Islet of Langerhans (tissue), 1 donor: Measurements from ENCODE around the gene RNU6-9.
"Not testable (repeated sequence)": the region's sequence is repeated elsewhere in the genome, so short reads cannot be mapped to it uniquely, and the experiment has no call there.

ENCODE experiments used
- FAIRE-seq: peaks from one replicate; lab custom pipeline; 2011; peaks lifted over from hg19 to GRCh38; lab: Jason Lieb, UNC

RNU6-9 gene

DNA sequence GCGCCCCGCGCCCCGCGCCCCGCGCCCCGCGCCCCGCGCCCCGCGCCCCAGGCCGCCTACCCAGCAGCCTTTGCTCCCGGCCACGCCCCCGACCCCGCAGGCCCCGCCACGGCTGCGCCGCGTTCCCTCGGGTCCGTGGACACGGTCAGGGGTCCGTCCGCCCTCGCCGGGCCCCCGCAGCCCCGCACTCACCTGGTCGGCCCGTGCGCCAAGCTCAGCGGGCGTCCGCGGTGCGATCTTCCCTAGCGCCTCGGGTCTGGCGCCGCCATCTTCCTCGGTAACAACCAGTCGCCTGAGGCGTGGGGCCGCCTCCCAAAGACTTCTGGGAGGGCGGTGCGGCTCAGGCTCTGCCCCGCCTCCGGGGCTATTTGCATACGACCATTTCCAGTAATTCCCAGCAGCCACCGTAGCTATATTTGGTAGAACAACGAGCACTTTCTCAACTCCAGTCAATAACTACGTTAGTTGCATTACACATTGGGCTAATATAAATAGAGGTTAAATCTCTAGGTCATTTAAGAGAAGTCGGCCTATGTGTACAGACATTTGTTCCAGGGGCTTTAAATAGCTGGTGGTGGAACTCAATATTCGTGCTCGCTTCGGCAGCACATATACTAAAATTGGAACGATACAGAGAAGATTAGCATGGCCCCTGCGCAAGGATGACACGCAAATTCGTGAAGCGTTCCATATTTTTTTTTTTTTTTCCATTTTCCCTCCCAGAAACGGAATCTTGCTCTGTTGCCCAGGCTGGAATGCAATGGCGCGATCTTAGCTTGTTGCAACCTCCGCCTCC lies at the start of gene RNU6-9, which contains the start of gene MED16:
Gene RNU6-9, plus strand, starts transcription at position 591 of the 796 bp plus-strand sequence.
Gene MED16, minus strand, starts transcription at position 294 of the 796 bp plus-strand sequence. CDS start 2,056 bp downstream, outside the sequence.
- FAIRE-seq: peak; percentile 80

DNA sequence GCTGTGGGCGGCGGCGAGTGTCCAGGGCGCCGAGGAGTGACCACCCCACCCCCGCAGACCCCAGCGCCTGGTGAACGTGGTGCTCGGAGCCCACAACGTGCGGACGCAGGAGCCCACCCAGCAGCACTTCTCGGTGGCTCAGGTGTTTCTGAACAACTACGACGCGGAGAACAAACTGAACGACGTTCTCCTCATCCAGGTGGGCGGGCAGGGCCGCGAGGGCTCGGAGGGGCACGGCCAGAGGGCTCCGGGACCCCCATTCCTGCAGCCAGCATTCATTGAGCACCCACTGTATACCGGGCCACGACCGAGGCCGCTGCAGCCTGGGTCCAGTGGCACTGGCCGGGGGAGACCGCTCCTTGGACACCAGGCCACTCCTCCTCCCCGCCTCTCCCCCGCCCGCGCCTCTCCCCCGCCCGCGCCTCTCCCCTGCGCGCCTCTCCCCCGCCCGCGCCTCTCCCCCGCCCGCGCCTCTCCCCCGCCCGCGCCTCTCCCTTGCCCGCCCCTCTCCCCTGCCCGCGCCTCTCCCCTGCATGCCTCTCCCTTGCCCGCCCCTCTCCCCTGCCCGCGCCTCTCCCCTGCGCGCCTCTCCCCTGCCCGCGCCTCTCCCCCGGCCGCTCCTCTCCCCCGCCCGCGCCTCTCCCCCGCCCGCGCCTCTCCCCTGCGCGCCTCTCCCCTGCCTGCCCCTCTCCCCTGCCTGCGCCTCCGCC lies 49.3 kb upstream of the RNU6-9 start:
- no peak for FAIRE-seq

GRCh38 chr19:844546-844971 lies 48.7 kb upstream of the RNU6-9 start:
- no peak for FAIRE-seq

GRCh38 chr19:845707-846521 lies 47.4 kb upstream of the RNU6-9 start:
- FAIRE-seq: no peak

- no peak for FAIRE-seq
These were observed 44.8 kb upstream of the RNU6-9 start for GRCh38 chr19:848386-848921.

DNA sequence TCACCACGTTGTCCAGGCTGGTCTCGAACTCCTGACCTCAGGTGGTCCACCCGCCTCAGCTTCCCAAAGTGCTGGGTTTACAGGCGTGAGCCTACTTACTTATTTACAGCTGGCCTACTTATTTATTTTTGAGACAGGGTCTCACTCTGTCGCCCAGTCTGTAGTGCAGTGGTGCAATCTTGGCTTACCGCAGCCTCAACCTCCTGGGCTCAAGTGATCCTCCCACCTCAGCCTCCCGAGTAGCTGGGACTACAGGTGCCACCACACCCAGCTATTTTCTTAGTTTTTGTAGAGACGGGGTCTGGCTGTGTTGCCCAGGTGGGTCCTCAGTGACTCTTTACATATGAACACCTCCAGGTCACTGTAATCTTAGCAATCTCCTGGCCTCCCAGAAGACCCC lies 44.1 kb upstream of the RNU6-9 start:
- FAIRE-seq: not testable (repeated sequence)

DNA sequence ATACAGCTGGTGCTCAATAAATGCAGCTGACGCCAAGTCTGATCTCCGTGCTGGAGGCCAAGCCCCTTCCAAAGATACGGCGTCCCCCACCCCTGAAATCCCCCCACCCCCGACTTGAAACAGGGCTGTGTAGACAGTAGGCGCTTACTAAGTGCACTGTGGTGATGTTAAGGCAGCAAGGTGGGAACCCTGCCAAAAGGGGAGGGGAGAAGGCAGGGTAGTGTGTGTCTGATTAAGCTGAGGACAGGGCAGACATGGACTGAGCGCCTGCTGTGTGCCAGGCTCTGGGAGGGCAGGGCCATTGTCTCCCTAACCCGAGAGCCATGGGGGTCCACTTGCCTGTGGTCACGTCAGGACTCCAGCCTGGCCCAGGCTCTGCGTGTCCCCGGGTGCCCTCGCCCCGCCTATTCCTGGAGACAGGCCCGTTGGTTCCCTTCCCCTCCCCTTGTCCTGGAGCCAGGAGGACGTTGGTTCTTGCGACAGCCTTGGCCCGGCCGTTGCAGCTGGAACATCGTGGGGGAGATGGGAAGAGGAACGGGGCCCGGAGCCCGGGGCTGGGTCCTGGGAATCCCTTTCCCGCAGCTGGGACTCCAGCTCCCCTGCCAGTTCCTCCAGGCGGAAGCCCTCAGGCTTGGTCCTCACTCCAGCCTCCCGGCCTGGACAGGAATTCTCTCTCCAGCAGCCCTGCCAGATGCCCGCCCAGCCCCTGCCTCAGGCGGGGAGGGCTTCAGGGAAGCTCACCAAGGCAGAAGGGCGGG lies 42.9 kb upstream of the RNU6-9 start:
- no peak for FAIRE-seq

- FAIRE-seq: no peak
These were observed 42.3 kb upstream of the RNU6-9 start for GRCh38 chr19:850979-851335.

DNA sequence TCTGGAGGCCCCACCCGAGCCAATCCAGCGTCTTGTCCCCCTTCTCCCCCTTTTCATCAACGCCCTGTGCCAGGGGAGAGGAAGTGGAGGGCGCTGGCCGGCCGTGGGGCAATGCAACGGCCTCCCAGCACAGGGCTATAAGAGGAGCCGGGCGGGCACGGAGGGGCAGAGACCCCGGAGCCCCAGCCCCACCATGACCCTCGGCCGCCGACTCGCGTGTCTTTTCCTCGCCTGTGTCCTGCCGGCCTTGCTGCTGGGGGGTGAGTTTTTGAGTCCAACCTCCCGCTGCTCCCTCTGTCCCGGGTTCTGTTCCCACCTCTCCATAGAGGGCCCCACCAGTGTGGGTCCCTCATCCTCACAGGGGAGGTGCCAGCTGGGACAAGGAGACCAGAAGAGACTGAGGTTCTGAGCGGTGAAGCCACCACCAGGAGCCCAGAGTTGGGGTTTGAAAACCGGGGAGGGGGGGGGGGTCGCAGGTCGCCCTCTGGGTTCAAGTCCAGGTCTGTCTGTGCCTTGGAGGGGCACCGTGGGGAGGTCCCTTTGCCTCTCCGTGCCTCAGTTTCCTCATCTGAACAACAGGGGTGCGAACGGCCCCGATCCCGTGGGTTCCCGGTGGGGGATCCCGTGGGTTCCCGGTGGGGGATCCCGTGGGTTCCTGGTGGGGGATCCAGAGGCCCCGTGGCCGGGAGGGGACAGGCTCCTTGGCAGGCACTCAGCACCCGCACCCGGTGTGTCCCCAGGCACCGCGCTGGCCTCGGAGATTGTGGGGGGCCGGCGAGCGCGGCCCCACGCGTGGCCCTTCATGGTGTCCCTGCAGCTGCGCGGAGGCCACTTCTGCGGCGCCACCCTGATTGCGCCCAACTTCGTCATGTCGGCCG lies 40.9 kb upstream of the RNU6-9 start, which contains the start of gene ELANE:
Gene ELANE, plus strand, starts transcription at position 168 of the 878 bp plus-strand sequence. Its CDS starts 26 bp downstream, at position 194.
- FAIRE-seq: no peak

DNA sequence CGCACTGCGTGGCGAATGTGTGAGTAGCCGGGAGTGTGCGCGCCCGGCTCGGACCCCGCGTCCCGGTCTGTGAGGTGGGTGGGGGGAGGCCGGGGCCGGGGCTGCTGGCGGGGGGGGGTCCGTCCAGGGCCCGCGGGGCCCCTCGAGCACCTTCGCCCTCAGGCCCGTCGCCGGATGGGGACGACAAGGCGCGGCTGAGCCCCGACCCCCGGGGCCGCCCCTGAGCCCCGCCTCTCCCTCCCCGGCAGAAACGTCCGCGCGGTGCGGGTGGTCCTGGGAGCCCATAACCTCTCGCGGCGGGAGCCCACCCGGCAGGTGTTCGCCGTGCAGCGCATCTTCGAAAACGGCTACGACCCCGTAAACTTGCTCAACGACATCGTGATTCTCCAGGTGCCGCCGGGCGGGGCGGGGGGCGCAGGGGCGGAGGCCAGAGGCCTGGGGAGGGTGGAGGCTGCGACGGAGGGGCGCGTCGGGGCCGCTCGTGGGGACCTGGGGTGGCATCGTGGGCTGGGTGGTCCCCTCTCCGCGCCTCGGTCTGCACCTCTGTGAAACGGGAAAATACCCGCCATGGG lies 40.2 kb upstream of the RNU6-9 start:
- FAIRE-seq: no peak

DNA sequence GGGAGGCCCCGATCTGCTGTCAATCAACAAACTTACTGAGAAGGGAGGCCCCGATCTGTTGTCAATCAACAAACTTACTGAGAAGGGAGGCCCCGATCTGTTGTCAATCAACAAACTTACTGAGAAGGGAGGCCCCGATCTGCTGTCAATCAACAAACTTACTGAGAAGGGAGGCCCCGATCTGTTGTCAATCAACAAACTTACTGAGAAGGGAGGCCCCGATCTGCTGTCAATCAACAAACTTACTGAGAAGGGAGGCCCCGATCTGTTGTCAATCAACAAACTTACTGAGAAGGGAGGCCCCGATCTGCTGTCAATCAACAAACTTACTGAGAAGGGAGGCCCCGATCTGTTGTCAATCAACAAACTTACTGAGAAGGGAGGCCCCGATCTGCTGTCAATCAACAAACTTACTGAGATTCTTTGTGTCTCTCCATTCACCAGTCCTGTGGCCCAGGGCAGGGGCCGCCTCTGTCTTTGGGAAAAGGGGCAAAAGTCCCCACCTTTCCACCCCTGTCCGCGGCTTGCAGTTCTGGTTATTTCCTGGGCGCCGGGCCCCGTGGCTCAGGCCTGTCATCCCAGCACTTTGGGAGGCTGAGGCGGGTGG lies 39.6 kb upstream of the RNU6-9 start:
- FAIRE-seq: not testable (repeated sequence)

DNA sequence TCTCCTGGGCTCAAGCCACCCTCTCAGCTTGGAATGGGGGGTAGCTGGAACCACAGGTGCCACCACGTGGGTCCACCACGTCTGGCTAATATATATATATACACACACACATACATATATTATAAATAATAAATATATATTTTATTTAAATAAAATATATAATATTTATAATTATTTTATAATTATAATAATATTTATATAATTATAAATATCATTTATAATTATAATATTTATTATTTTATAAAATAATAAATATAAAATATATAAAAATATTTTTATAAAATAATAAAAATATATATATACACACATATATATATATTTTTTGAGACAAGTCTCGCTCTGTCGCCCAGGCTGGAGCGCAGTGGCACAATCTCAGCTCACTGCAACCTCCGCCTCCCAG lies 38.7 kb upstream of the RNU6-9 start:
- no peak for FAIRE-seq

GRCh38 chr19:855142-855541 lies 38.1 kb upstream of the RNU6-9 start:
- FAIRE-seq: no peak

DNA sequence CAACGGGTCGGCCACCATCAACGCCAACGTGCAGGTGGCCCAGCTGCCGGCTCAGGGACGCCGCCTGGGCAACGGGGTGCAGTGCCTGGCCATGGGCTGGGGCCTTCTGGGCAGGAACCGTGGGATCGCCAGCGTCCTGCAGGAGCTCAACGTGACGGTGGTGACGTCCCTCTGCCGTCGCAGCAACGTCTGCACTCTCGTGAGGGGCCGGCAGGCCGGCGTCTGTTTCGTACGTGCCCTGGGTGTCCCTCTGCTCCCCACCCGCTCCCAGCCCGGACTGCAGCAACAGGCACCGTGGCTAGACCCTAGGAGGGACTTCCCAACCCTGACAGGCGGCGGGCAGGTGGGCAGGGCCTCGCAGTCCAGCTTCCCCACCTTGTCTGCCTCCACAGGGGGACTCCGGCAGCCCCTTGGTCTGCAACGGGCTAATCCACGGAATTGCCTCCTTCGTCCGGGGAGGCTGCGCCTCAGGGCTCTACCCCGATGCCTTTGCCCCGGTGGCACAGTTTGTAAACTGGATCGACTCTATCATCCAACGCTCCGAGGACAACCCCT lies 37.6 kb upstream of the RNU6-9 start:
- FAIRE-seq: no peak

GRCh38 chr19:858284-858683 lies 35.0 kb upstream of the RNU6-9 start:
- no peak for FAIRE-seq

GRCh38 chr19:858868-859843 lies 34.1 kb upstream of the RNU6-9 start, which contains the start of gene CFD:
CFD (plus strand) TSS chr19:859664; CDS start chr19:859690, 26 bp downstream.
- FAIRE-seq: no peak

- no peak for FAIRE-seq
These were observed 32.0 kb upstream of the RNU6-9 start for GRCh38 chr19:861141-861755.
